Measurements from ENCODE around the gene TBCK. TPM values are rescaled to one million over a fixed set of nuclear protein-coding genes. Genes with fewer than 3 reads are reported as not detected.

The TBCK gene
- polyA plus RNA-seq, 1 of the 3 experiments (the other 2 are of a cell fraction), result 14.6 TPM

GRCh38 chr4:106240699-106241098, 75.3 kb downstream of the TBCK start:
- DNase-seq, result no peak
- Histone ChIP-seq H4K20me1 (ENCODE audit: insufficient read depth) (no peaks in the 10 kb centered on the region), H3K4me2 (no peak overlapping the region), H3K79me2 (ENCODE audit: insufficient read depth) (no peaks in the 10 kb centered on the region), H3K4me3 (ENCODE audit: low read depth in 2 of 2, low read length in 1 of 2) (no peak overlapping the region), H3K9me3 (no peaks in the 10 kb centered on the region), H3K9me2 (no peaks in the 10 kb centered on the region; the same call in 1 of the 2 replicates), H3K4me1 (ENCODE audit: control insufficient read depth in 1 of 2, insufficient read depth in 2 of 2, low read depth in 1 of 2, low read length in 1 of 2) (0 out of 4 replicates have a peak, but pooled peaks cover 0 to 5% of the 10 kb centered on the region in 2 experiments), H3F3A (replicated peaks; ENCODE audit: insufficient read depth) (no peaks in the 10 kb centered on the region), H2AFZ (ENCODE audit: low read depth) (no peak overlapping the region), H3K27me3 (ENCODE audit: insufficient read depth) (no peaks in the 10 kb centered on the region), H3K27ac (ENCODE audit: low read depth in 2 of 2, low read length in 1 of 2) (no peak overlapping the region), H3K9ac (no peak overlapping the region), H3K36me3 (replicated peaks in 1 of 2; ENCODE audit: control insufficient read depth in 1 of 2, insufficient read depth in 2 of 2, low read length in 1 of 2) (peaks cover 15 to 29% of the 10 kb centered on the region in 2 experiments)
- TF ChIP-seq ELF1 (IDR thresholded peaks at IDR 0.05) (no peak), FOXJ3 (CRISPR knock-in tag; IDR thresholded peaks at IDR 0.05) (no peak), MXI1 (IDR thresholded peaks at IDR 0.05; ENCODE audit: low read depth, low read length) (no peak), EZH2phosphoT487 (IDR thresholded peaks at IDR 0.05; ENCODE audit: borderline replicate concordance, low read depth) (no peak), PBX3 (IDR thresholded peaks at IDR 0.05) (no peak), EP300 (IDR thresholded peaks at IDR 0.05; ENCODE audit: borderline replicate concordance in 1 of 2, low read depth in 1 of 2, low read length in 1 of 2) (no peak), RAD21 (IDR thresholded peaks at IDR 0.05; ENCODE audit: low read length) (no peak), ZBTB33 (IDR thresholded peaks at IDR 0.05; ENCODE audit: borderline replicate concordance, low read depth) (no peak), TCF12 (IDR thresholded peaks at IDR 0.05) (no peak), TEAD4 (IDR thresholded peaks at IDR 0.05; ENCODE audit: borderline replicate concordance, insufficient read depth) (no peak), GABPA (IDR thresholded peaks at IDR 0.05; ENCODE audit: low read depth) (no peak), JUND (IDR thresholded peaks at IDR 0.05) (no peak)
- TF ChIP-seq, protein P1, sequence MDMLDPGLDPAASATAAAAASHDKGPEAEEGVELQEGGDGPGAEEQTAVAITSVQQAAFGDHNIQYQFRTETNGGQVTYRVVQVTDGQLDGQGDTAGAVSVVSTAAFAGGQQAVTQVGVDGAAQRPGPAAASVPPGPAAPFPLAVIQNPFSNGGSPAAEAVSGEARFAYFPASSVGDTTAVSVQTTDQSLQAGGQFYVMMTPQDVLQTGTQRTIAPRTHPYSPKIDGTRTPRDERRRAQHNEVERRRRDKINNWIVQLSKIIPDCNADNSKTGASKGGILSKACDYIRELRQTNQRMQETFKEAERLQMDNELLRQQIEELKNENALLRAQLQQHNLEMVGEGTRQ (IDR thresholded peaks at IDR 0.05; ENCODE audit: borderline replicate concordance, low read depth, low read length), result no peak
- TF ChIP-seq, protein P2, sequence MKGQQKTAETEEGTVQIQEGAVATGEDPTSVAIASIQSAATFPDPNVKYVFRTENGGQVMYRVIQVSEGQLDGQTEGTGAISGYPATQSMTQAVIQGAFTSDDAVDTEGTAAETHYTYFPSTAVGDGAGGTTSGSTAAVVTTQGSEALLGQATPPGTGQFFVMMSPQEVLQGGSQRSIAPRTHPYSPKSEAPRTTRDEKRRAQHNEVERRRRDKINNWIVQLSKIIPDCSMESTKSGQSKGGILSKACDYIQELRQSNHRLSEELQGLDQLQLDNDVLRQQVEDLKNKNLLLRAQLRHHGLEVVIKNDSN (IDR thresholded peaks at IDR 0.05; ENCODE audit: borderline replicate concordance, low read depth), result no peak
- WGBS (ENCODE audit: low lambda C conversion rate), result 88% methylated on average over 1 of the region's 1 CpG
- ChIA-PET CTCF (no interaction called here), POLR2A (no interaction called here)

Data from SK-N-SH (cell line).